GM21526 (cell line): Measurements from ENCODE around the gene NOTCH4.
"Not testable (repeated sequence)": the region's sequence is repeated elsewhere in the genome, so short reads cannot be mapped to it uniquely, and the experiment has no call there.

Experiments used
- ATAC-seq: cut with Tn5 transposase; IDR thresholded peaks from one replicate; pipeline ENCODE4 v1.9.1; 2021; ENCODE audit warnings: moderate library complexity; ENCODE audit not compliant: unreplicated experiment, low FRiP score

Gene NOTCH4

GRCh38 chr6:32194825-32195651, 28.8 kb downstream of the NOTCH4 start:
- no peak for ATAC-seq

DNA sequence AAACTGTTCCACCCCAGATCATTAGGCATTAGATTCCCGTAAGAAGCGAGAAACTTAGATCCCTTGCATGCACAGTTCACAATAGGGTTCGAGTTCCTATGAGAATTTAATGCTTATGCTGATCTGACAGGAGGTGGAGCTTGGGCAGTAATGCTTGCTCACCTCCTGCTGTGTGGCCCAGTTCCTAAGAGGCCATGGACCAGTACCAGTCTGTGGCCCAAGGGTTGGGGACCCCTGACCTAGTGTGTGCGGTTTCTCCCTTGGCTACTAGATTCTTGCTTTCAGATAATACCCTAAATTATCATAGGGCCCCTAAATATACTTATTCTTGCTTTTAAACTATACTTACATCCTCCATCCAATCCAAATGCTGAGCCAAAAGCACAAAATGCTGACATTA, 29.5 kb downstream of the NOTCH4 start:
- no peak for ATAC-seq

GRCh38 chr6:32193096-32193495, 30.8 kb downstream of the NOTCH4 start:
- ATAC-seq: not testable (repeated sequence)

- ATAC-seq: no peak
Measured at GRCh38 chr6:32192608-32193039, 31.2 kb downstream of the NOTCH4 start, which contains the start of gene GPSM3. Gene GPSM3 (minus strand): TSS chr6:32192643. CDS start chr6:32192513, 130 bp downstream.

- no peak for ATAC-seq
Measured at GRCh38 chr6:32191696-32192607, 31.9 kb downstream of the NOTCH4 start.

- no peak for ATAC-seq
Measured at GRCh38 chr6:32190911-32191677, 32.8 kb downstream of the NOTCH4 start.

DNA sequence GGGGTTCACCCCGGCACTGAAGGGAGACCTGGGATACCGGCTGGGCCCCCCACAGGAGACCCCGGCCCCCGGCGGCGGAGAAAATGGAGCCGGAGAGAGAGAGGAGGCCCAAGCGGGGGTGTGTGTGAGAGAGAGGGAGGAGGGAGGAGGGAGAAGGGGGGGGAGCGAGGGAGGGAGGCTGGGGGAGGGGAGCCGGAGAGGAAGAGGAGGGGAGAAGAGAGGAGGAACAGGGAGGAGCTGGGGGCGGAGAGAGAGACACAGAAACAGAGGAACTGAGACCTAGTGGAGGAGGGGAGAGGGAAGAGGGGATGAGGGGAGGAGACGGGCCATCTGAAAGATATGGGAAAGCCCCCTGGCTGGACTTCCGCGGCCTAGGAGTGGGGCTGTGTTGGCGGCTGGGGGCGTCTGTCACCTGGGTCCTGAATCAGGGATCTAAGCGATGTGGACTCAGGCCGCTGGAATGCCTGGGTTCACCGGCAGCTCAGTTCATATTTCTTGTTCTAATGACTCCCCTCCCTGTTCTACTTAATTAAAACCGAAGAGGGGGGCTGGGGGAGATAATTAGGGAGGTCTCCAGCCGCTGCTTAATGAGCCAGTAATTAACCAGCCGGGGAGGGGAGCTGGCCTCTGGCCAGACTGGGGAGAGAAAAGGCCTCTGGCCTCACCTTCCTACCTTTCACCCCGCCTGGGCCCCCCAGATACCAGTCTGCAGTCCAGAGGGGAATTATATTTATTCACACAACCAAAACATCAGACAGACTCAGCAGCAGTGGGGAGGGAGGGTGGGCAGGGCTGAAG, 33.6 kb downstream of the NOTCH4 start, which contains the start of gene PBX2:
TSS of gene PBX2 (minus strand) at position 149 of the 798 bp plus-strand sequence. CDS start 287 bp downstream, outside the sequence.
- ATAC-seq: no peak

DNA sequence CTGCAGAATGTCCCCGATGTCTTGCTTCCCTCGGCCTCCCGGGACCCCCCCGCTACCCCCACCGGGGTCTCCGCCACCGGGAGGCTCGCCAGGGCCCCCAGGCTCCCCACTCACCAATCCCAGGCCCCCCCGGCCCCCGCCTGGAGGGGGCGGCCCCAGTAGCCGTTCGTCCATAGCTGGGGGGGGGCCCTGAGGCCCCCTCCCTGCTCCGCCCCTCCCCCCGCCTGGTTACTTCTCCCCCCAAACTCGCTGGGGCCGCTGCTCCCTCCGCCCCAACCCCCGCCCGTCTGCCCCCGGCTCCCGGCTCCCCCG, 34.2 kb downstream of the NOTCH4 start:
- ATAC-seq: no peak

- no peak for ATAC-seq
Measured at GRCh38 chr6:32189069-32189741, 34.7 kb downstream of the NOTCH4 start.

DNA sequence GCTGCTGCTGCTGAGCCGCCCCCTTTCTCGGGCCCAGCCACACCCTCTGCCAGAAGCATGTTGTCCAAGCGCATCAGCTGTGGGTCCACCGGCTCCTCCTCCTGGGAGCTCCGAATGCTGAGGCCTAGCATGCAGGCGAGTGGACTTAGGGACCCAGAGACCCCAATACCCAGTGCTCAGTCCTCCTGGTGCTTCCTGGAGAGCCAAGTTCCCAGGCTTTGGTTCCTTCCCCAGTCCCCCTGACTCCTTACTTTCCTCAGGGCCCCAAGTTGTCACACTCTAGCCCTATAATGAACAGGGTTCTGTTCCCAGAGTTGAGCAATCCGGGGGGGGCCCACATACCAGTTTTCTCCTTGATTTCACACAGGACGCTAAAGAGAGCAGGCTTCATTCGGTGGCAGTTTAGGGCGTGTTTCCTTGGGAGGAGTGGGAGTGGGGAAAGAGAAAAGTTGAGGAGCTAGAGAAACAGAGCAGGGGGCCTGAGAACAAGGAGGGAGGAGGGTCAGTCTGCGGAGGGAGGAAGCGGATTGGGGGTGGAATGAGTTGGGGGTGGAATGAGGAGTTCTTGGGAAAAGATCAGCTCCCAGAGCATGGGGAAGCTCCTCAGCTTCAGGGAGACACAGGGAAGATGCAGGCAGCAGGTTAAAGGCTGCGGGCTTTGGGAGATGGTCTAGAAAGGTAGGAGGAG, 35.3 kb downstream of the NOTCH4 start:
- no peak for ATAC-seq

DNA sequence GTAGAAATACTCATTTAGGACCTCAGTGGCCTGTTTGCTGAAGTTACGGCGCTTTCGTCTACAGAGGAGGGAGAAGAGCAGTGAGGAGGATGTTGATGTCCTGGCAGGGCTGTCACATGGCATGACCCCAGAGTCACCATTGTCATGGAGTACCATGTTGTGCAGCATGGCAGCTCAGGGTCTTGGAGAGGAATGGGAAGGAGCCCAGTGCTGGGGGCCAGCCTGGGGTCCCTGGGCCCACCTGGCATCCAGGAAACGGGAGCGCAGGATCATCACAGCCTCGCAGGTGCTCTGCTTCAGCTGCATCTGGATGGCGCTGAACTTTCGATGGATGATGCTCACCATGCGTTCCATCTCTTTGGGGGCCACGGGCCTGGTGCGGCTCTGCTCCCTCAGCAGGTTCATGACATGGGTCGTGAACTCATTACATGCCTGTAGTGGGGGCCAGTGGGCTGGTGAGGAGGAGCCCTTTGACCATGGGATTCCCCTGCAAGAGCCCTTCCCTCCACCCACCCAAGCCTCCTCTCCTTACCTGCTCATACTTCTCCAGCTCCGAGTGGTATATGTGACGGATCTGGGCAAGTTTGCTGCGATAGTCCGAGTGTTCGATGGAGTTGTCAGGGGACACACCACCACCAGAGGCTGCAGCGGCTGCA, 36.0 kb downstream of the NOTCH4 start:
- ATAC-seq: not testable (repeated sequence)

GRCh38 chr6:32187009-32187709, 36.7 kb downstream of the NOTCH4 start:
- ATAC-seq: no peak

GRCh38 chr6:32186151-32186840, 37.6 kb downstream of the NOTCH4 start:
- not testable (repeated sequence) for ATAC-seq

DNA sequence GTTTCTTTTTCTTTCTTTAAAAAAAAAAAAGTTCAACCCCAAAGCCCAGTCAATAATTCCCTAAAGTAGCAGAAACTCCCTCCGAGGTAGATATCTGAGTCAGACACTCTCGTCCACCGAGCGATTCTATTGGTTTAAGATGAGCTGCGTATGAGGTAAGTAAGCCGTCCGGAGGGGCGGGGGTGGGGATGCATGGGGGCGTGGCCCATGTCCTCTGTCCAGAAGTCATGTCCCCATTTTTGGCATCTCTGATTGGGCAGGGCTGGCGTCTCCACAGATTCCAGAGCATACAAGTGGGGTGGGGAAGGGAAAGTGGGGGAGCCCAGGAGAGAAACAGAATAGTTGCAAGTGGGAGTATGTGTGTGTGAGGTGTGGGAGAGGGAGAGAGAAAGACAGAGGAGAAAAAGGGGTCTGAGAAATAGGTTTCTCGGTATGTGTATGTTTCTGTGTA, 38.2 kb downstream of the NOTCH4 start:
- ATAC-seq: not testable (repeated sequence)

DNA sequence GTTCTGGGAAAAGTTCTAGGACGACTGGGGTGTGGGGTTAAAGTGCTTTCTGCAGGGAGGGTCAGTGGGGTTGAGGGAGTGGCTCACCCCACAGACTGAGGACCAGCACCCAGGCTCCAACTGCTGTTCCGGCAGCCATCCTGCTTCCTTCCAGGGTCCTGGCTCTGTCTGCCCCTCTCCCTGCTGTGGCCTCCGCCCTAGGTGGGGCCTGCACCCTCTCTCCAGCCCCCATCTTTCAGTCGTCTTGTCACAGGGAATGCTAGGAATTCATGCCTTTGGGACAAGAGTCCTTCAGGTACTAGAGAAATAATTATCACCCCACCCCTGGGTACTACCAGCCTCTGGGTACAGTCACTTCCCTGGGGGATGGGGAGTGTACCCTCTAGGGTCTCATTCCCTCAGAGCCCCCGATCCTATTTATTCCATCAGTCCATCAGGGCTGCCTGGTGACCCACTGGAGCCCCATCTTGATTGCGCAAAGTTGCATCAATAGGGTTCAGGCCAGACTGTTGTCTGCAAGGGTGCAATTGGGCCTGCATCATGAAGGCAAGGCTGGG, 39.7 kb downstream of the NOTCH4 start, which contains the start of gene AGER:
TSS of gene AGER (minus strand) at position 170 of the 557 bp plus-strand sequence. CDS start at position 139, 31 bp downstream.
- ATAC-seq: no peak

- no peak for ATAC-seq
Measured at GRCh38 chr6:32183483-32184083, 40.3 kb downstream of the NOTCH4 start.
